PFSK-1 (cell line): ENCODE results near the gene TRPC6.

Source experiments
- FOXP2 ChIP-seq: optimal IDR thresholded peaks from 2 replicates; pipeline ENCODE3; 2011; ENCODE audit warnings: borderline replicate concordance, control low read depth, inconsistent platforms; ENCODE audit not compliant: insufficient read depth; ENCODE audit errors: extremely low read length, extremely low read depth
- POLR2AphosphoS5 ChIP-seq: IDR thresholded peaks from 2 replicates; pipeline ENCODE4 v1.6.1; 2012; ENCODE audit warnings: low read depth, mild to moderate bottlenecking, control low read depth, low read length, moderate library complexity
- REST ChIP-seq, 2 experiments: IDR thresholded peaks; 2 replicates each; pipeline versions ENCODE4 v1.6.1 to v1.8.0; 2011 to 2012; ENCODE audit warnings: low read depth in 2 of 2, low read length in 2 of 2, control low read depth in 1 of 2, inconsistent platforms in 1 of 2, mild to moderate bottlenecking in 1 of 2, moderate library complexity in 1 of 2; ENCODE audit not compliant: insufficient read depth in 1 of 2
- SIN3A ChIP-seq: IDR thresholded peaks from 2 replicates; pipeline ENCODE4 v1.6.1; 2012; ENCODE audit warnings: mild to moderate bottlenecking, low read length, moderate library complexity, borderline replicate concordance; ENCODE audit not compliant: insufficient read depth
- TAF1 ChIP-seq: IDR thresholded peaks from 2 replicates; pipeline ENCODE4 v1.6.1; 2012; ENCODE audit warnings: low read length, control low read depth, borderline replicate concordance; ENCODE audit not compliant: insufficient read depth

The TRPC6 gene

GRCh38 chr11:101563166-101563565, 20.6 kb downstream of the TRPC6 start:
- TF ChIP-seq SIN3A (no peak), REST (IDR thresholded peaks at IDR 0.05; ENCODE audit: insufficient read depth in 1 of 2, low read depth in 2 of 2, low read length in 2 of 2) (no peak), TAF1 (no peak), FOXP2 (no peak), POLR2AphosphoS5 (no peak)

GRCh38 chr11:101555366-101555765, 28.4 kb downstream of the TRPC6 start:
- no peak for TF ChIP-seq SIN3A
- no peak for TF ChIP-seq REST (IDR thresholded peaks at IDR 0.05; ENCODE audit: insufficient read depth in 1 of 2, low read depth in 2 of 2, low read length in 2 of 2)
- no peak for TF ChIP-seq POLR2AphosphoS5
- TF ChIP-seq TAF1: no peak
- TF ChIP-seq FOXP2: no peak

- TF ChIP-seq FOXP2 (no peak), TAF1 (no peak), SIN3A (no peak), REST (IDR thresholded peaks at IDR 0.05; ENCODE audit: insufficient read depth in 1 of 2, low read depth in 2 of 2, low read length in 2 of 2) (no peak), POLR2AphosphoS5 (no peak)
These were observed 29.9 kb downstream of the TRPC6 start for GRCh38 chr11:101553891-101554292.

GRCh38 chr11:101552888-101553287, 30.9 kb downstream of the TRPC6 start:
- TF ChIP-seq REST (IDR thresholded peaks at IDR 0.05; ENCODE audit: insufficient read depth in 1 of 2, low read depth in 2 of 2, low read length in 2 of 2) (no peak), SIN3A (no peak), FOXP2 (no peak), TAF1 (no peak)

GRCh38 chr11:101528541-101528940, 55.3 kb downstream of the TRPC6 start:
- TF ChIP-seq POLR2AphosphoS5 (no peak), TAF1 (no peak), SIN3A (no peak), FOXP2 (no peak), REST (IDR thresholded peaks at IDR 0.05; ENCODE audit: insufficient read depth in 1 of 2, low read depth in 2 of 2, low read length in 2 of 2) (no peak)
